HL-60/S4 treated with phorbol 12-myristate 13-acetate at 8.2 ng/mL for 4 days and 3 days (cell line): ENCODE measurements around the gene MXD4.
"Not testable (repeated sequence)": the region's sequence is repeated elsewhere in the genome, so short reads cannot be mapped to it uniquely, and the experiment has no call there.

Experiments used
- in situ Hi-C: fragments of 300-500 bp; cut with MboI; formaldehyde crosslinking; loops from 2 replicates; pipeline ENCODE4 v1.15.0; 2022; ENCODE audit warnings: low sequenced_read_pairs

MXD4 gene

GRCh38 chr4:2226261-2226660, 35.6 kb downstream of the MXD4 start:
- in situ Hi-C loops: no loop called here

- in situ Hi-C loops: no loop called here
These were observed 39.1 kb downstream of the MXD4 start for GRCh38 chr4:2222838-2223237.

- in situ Hi-C loops: not testable (repeated sequence)
These were observed 40.5 kb downstream of the MXD4 start for GRCh38 chr4:2221378-2221777.

GRCh38 chr4:2220016-2220630, 41.8 kb downstream of the MXD4 start:
- in situ Hi-C loops: no loop called here

- in situ Hi-C loops: no loop called here
These were observed 42.6 kb downstream of the MXD4 start for GRCh38 chr4:2219233-2219760.

GRCh38 chr4:2218436-2218835, 43.5 kb downstream of the MXD4 start:
- in situ Hi-C loops: no loop called here

- in situ Hi-C loops: no loop called here
These were observed 44.2 kb downstream of the MXD4 start for GRCh38 chr4:2217726-2218125.

- in situ Hi-C loops: no loop called here
These were observed 49.1 kb downstream of the MXD4 start for GRCh38 chr4:2212831-2213230.

GRCh38 chr4:2202789-2203188, 59.1 kb downstream of the MXD4 start:
- in situ Hi-C loops: not testable (repeated sequence)
